ENCODE measurements around the gene GRID1.
A peak's percentile ranks its signal among the peaks of the same experiment; 100 is the strongest.

Gene GRID1

DNA sequence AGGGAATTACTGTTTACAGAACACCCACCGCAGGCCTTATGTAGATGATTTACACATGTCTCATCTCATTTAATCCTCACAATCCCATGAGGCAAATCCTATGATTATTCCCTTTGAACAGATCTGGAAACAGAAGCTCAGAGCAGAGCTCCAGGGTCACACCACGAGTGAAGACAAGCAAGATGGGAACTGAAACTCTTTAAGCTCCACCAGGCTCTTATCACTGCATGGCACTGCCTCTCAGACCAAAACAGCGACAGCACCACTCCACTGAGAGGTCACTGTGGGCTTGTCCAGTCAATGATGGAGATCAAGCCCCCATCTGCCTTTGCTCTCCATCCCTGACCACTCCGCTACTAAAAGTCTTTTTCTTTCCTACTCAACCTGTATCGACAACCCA is 5.9 kb downstream of the GRID1 start:
- H3K27me3 Mint-ChIP-seq: peaks cover 64 to 75% of the 10 kb centered on the region in 2 donors
- DNase-seq: no peak
- peak in 1 of 2 donors; percentile 48 for ATAC-seq (replicated peaks)
- H3K4me3 Mint-ChIP-seq: no peak overlapping the region
- no peaks in the 10 kb centered on the region for H3K36me3 Mint-ChIP-seq
- H3K9me3 Mint-ChIP-seq: peaks cover 0 to 5% of the 10 kb centered on the region in 2 donors
- H3K4me1 Mint-ChIP-seq: peaks cover 24 to 34% of the 10 kb centered on the region in 2 donors
- no peak overlapping the region for H3K27ac Mint-ChIP-seq

- no peaks in the 10 kb centered on the region for H3K36me3 Mint-ChIP-seq
- no peak overlapping the region for H3K4me3 Mint-ChIP-seq
- DNase-seq: no peak
- peaks cover 26 to 34% of the 10 kb centered on the region in 2 donors for H3K4me1 Mint-ChIP-seq
- H3K27ac Mint-ChIP-seq: no peak overlapping the region
- ATAC-seq (replicated peaks): no peak
- peaks cover 0 to 5% of the 10 kb centered on the region in 2 donors for H3K9me3 Mint-ChIP-seq
- H3K27me3 Mint-ChIP-seq: peaks cover 65 to 68% of the 10 kb centered on the region in 2 donors
Observed at GRCh38 chr10:86359954-86360353, 6.6 kb downstream of the GRID1 start.

- Mint-ChIP-seq H3K27ac (no peak overlapping the region), H3K36me3 (no peaks in the 10 kb centered on the region), H3K9me3 (peaks cover 0 to 5% of the 10 kb centered on the region in 2 donors), H3K27me3 (peaks cover 61 to 65% of the 10 kb centered on the region in 2 donors), H3K4me3 (no peak overlapping the region), H3K4me1 (peaks cover 25 to 32% of the 10 kb centered on the region in 2 donors)
- DNase-seq: no peak
- no peak for ATAC-seq (replicated peaks)
Observed at GRCh38 chr10:86359111-86359510, 7.5 kb downstream of the GRID1 start.

- no peak for ATAC-seq (replicated peaks)
- H3K27ac Mint-ChIP-seq: no peak overlapping the region
- no peaks in the 10 kb centered on the region for H3K36me3 Mint-ChIP-seq
- no peak for DNase-seq
- peaks cover 2 to 5% of the 10 kb centered on the region in 2 donors for H3K9me3 Mint-ChIP-seq
- no peak overlapping the region for H3K4me3 Mint-ChIP-seq
- H3K4me1 Mint-ChIP-seq: peaks cover 20 to 22% of the 10 kb centered on the region in 2 donors
- peaks cover 50 to 51% of the 10 kb centered on the region in 2 donors for H3K27me3 Mint-ChIP-seq
Observed at GRCh38 chr10:86357676-86358075, 8.9 kb downstream of the GRID1 start.

GRCh38 chr10:86357041-86357440 is 9.6 kb downstream of the GRID1 start:
- peaks cover 45 to 50% of the 10 kb centered on the region in 2 donors for H3K27me3 Mint-ChIP-seq
- H3K27ac Mint-ChIP-seq: no peak overlapping the region
- no peak for DNase-seq
- no peaks in the 10 kb centered on the region for H3K36me3 Mint-ChIP-seq
- H3K4me3 Mint-ChIP-seq: no peak overlapping the region
- H3K4me1 Mint-ChIP-seq: peaks cover 18 to 22% of the 10 kb centered on the region in 2 donors
- no peak for ATAC-seq (replicated peaks)
- H3K9me3 Mint-ChIP-seq: peaks cover 5 to 7% of the 10 kb centered on the region in 2 donors

DNA sequence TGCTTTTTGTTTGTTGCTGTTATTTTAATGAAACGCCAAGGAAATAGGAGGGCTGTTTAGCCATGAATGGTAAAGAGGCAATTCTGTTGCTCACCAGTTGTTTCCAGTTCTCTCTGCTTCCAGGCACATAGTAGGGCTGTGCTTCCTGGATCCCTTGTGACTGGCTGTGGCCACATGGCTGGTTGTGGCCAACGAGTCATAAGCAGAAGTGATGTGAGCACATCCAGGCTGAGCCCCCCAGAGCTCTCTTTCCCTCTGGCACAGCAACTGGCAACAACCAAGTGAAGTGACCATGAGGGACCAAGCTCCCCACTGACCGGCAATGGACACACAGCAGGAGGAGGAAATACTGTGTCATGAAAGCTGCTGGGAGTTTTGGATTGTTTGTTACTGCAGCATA is 10.3 kb downstream of the GRID1 start:
- ATAC-seq (replicated peaks) (no peak), DNase-seq (no peak)
- Mint-ChIP-seq H3K4me1 (peaks cover 18 to 22% of the 10 kb centered on the region in 2 donors), H3K27me3 (peaks cover 37 to 51% of the 10 kb centered on the region in 2 donors), H3K9me3 (peaks cover 5 to 7% of the 10 kb centered on the region in 2 donors), H3K27ac (no peak overlapping the region), H3K36me3 (no peaks in the 10 kb centered on the region), H3K4me3 (no peak overlapping the region)

- no peak overlapping the region for H3K4me3 Mint-ChIP-seq
- H3K27me3 Mint-ChIP-seq: peaks cover 30 to 45% of the 10 kb centered on the region in 2 donors
- H3K4me1 Mint-ChIP-seq: peaks cover 18% of the 10 kb centered on the region in 2 donors
- DNase-seq (no peak), ATAC-seq (replicated peaks) (peak; percentile 78 to 85)
- H3K27ac Mint-ChIP-seq: no peak overlapping the region
- H3K36me3 Mint-ChIP-seq: no peaks in the 10 kb centered on the region
- H3K9me3 Mint-ChIP-seq: peaks cover 5 to 7% of the 10 kb centered on the region in 2 donors
Observed at GRCh38 chr10:86355571-86356038, 11.0 kb downstream of the GRID1 start.

GRCh38 chr10:86354761-86355540 is 11.6 kb downstream of the GRID1 start:
- Mint-ChIP-seq H3K36me3 (no peaks in the 10 kb centered on the region), H3K9me3 (peaks cover 5 to 7% of the 10 kb centered on the region in 2 donors), H3K27me3 (peaks cover 33 to 48% of the 10 kb centered on the region in 2 donors), H3K4me1 (peaks cover 18% of the 10 kb centered on the region in 2 donors), H3K27ac (no peak overlapping the region), H3K4me3 (no peak overlapping the region)
- DNase-seq (no peak), ATAC-seq (replicated peaks) (peak; percentile 51 to 64)

- H3K36me3 Mint-ChIP-seq: no peaks in the 10 kb centered on the region
- H3K27ac Mint-ChIP-seq: no peak overlapping the region
- no peak for DNase-seq
- ATAC-seq (replicated peaks): no peak
- peaks cover 30 to 43% of the 10 kb centered on the region in 2 donors for H3K27me3 Mint-ChIP-seq
- H3K4me1 Mint-ChIP-seq: peaks cover 18% of the 10 kb centered on the region in 2 donors
- H3K4me3 Mint-ChIP-seq: no peak overlapping the region
- H3K9me3 Mint-ChIP-seq: peaks cover 5 to 7% of the 10 kb centered on the region in 2 donors
Observed at GRCh38 chr10:86353506-86354485, 12.8 kb downstream of the GRID1 start.

DNA sequence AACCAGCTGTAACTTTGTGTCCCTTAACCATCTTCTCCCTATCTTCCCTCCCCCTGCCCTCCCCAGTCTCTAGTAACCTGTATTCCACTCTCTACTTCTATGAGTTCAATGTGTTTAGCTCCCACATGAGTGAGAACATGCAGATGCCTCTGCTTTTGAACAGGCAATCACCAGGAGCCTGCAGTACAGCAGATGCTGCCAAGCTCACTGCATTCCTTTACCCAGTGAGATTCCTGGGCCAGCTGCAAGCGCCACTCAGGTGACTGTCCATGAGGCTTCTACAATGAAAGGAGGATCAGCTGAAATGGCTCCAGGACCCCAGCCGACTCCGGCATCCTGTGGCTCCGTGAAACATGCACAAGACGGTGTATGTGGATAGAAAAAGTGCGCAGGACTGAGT is 15.7 kb downstream of the GRID1 start:
- DNase-seq: no peak
- H3K4me3 Mint-ChIP-seq: no peak overlapping the region
- H3K9me3 Mint-ChIP-seq: peaks cover 0 to 7% of the 10 kb centered on the region in 2 donors
- H3K4me1 Mint-ChIP-seq: peaks cover 12 to 17% of the 10 kb centered on the region in 2 donors
- H3K36me3 Mint-ChIP-seq: no peaks in the 10 kb centered on the region
- no peak for ATAC-seq (replicated peaks)
- H3K27me3 Mint-ChIP-seq: peaks cover 23 to 24% of the 10 kb centered on the region in 2 donors
- H3K27ac Mint-ChIP-seq: no peak overlapping the region

DNA sequence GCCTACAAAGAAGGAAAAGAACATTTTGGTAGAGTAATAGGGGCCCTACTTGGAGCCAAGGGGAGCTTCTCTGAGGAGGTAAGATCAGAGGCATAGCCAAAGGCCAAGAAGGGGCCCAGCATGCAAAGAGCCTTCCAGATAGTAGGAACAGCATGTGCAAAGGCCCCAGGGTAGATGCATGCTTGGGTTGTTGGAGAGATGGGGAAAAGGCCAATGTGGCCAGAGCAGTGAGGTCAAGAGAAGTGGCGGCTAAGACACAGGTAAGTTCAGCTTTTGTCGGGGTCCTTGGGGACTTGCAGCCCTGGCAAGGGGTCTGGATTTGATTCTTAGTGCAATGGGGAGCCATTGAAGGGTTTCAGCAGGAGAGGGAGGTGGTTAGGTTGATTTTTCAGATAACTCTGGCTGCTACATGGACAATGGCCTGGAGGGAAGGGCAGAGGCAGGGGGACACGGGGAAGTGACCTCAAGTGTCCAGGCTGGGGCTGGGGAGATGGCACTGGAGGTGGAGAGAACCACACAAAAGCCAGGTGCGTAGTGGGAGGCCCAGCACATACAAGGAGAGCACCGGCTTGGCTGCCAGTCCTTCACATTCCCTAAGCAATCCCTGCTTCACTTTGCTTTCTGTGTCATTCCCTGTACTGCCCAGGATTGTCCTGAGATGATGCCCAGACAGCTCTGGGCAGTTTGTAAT is 16.5 kb downstream of the GRID1 start:
- Mint-ChIP-seq H3K4me3 (no peak overlapping the region), H3K27me3 (peaks cover 18 to 24% of the 10 kb centered on the region in 2 donors), H3K27ac (no peak overlapping the region), H3K36me3 (no peaks in the 10 kb centered on the region), H3K9me3 (peaks cover 0 to 7% of the 10 kb centered on the region in 2 donors), H3K4me1 (peaks cover 4 to 9% of the 10 kb centered on the region in 2 donors)
- DNase-seq: no peak
- ATAC-seq (replicated peaks): no peak

- ATAC-seq (replicated peaks): peak; percentile 46 to 66
- Mint-ChIP-seq H3K27me3 (peaks cover 19 to 25% of the 10 kb centered on the region in 2 donors), H3K4me1 (peaks cover 0 to 2% of the 10 kb centered on the region in 2 donors), H3K4me3 (no peak overlapping the region), H3K36me3 (no peaks in the 10 kb centered on the region), H3K27ac (no peak overlapping the region), H3K9me3 (peaks cover 0 to 7% of the 10 kb centered on the region in 2 donors)
- no peak for DNase-seq
Observed at GRCh38 chr10:86349474-86349873, 17.1 kb downstream of the GRID1 start.

DNA sequence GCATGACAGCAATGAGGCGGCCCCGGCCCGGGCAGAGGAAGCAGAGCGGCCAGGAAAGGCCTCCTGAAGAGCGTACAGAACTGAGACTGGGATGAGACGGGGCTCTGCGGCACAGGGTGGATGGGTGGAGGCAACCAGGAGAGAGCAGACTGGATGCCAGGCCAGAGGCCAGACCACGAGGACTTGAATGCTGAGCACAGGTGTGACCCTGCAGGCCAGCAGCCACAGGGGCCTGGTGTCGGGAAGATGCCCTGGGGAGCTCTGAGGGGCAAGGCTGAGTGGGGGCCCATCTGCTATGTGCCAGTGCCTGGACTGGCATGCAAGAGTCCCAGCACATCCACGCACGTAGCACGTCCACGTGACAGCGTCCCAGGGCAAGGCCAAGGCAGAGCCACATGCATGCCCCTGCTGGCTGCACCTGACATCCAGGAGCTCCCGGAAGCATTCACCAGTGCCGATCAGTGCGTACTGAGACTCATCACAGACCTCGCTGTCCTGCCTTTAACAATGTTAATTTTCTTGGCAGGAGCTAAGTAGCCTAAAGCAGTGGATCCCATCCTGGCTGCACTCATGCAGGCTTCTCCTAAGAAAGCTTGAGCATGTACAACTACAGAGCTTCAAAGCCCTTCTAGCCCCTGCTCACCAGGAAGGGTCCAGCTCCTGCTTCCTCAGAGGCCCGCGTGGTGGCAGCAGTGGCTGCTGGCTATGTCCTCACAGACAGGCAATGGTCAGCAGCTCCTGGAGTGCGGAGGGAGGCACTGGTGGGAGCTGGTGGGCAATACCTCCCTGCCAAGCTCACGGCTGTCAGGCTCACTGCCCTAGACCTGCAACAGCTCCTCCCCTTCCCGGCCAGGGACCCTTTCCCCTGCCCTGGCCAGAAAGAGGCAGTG is 18.0 kb downstream of the GRID1 start:
- peaks cover 0 to 7% of the 10 kb centered on the region in 2 donors for H3K9me3 Mint-ChIP-seq
- DNase-seq: no peak

More for the DNA sequence above, 18.0 kb downstream of the GRID1 start:
- no peak overlapping the region for H3K27ac Mint-ChIP-seq
- no peak overlapping the region for H3K4me3 Mint-ChIP-seq
- peaks cover 19 to 24% of the 10 kb centered on the region in 2 donors for H3K27me3 Mint-ChIP-seq
- ATAC-seq (replicated peaks): no peak
- H3K36me3 Mint-ChIP-seq: no peaks in the 10 kb centered on the region
- no peaks in the 10 kb centered on the region for H3K4me1 Mint-ChIP-seq
